ENCODE data around the gene CCDC127. TPM values are rescaled to one million over a fixed set of nuclear protein-coding genes. Genes with fewer than 3 reads are reported as not detected.

The CCDC127 gene
- total and polyA plus RNA-seq, 2 of the 4 experiments (the other 2 are of a cell fraction): 3.2 to 3.9 TPM

GRCh38 chr5:230711-231110 lies 12.8 kb upstream of the CCDC127 start:
- BruUV-seq (replicated peaks): no TSS peak

More at GRCh38 chr5:230711-231110, 12.8 kb upstream of the CCDC127 start:
- no peak overlapping the region for H4K8ac ChIP-seq (ENCODE audit: low read depth in 2 of 2, low read length in 2 of 2)
- peaks cover 62% of the 10 kb centered on the region for H3K36me3 ChIP-seq (ENCODE audit: control insufficient read depth, insufficient read depth, low read length)
- H3K56ac ChIP-seq (ENCODE audit: extremely low read depth, insufficient read depth, low read length): no peak overlapping the region
- no peaks in the 10 kb centered on the region for H3K9me3 ChIP-seq (ENCODE audit: control insufficient read depth, insufficient read depth, low read length)
- H2BK15ac ChIP-seq (ENCODE audit: low read depth, low read length): no peak overlapping the region
- no peak overlapping the region for H2BK20ac ChIP-seq (ENCODE audit: low read depth, low read length)
- DNase-seq (no peak), ATAC-seq (ENCODE audit: low read depth) (no peak)
- H3K27me3 ChIP-seq (ENCODE audit: control insufficient read depth, insufficient read depth, low read length): no peaks in the 10 kb centered on the region
- H3K9me1 ChIP-seq (ENCODE audit: insufficient read depth, low read length): no peaks in the 10 kb centered on the region; the same call in 1 of the 2 replicates
- H3K79me1 ChIP-seq (ENCODE audit: low read depth in 1 of 2, low read length in 2 of 2): peaks cover 18 to 21% of the 10 kb centered on the region in 2 experiments
- no peak overlapping the region for H3K27ac ChIP-seq (ENCODE audit: insufficient read depth, low read length)
- H3K4me1 ChIP-seq (ENCODE audit: control insufficient read depth, insufficient read depth, low read length): no peaks in the 10 kb centered on the region
- no peak overlapping the region for H3K4ac ChIP-seq (ENCODE audit: low read depth, low read length)
- H2BK120ac ChIP-seq (ENCODE audit: low read depth, low read length): no peak overlapping the region
- H3K4me2 ChIP-seq (ENCODE audit: low read depth, low read length): no peak overlapping the region
- intact Hi-C loops (cut with micrococcal nuclease): no loop called here
- no peak overlapping the region for H3K23ac ChIP-seq (ENCODE audit: low read depth, low read length)
- H2BK5ac ChIP-seq (ENCODE audit: low read depth, low read length, poor library complexity, severe bottlenecking): no peak overlapping the region
- H3K9ac ChIP-seq (ENCODE audit: low read depth, low read length): no peak overlapping the region
- TF ChIP-seq NFE2L2 (IDR thresholded peaks at IDR 0.05; ENCODE audit: low read depth, low read length): no peak
- TF ChIP-seq FOS (IDR thresholded peaks at IDR 0.05; ENCODE audit: low read depth, low read length): no peak
- TF ChIP-seq POLR2A (IDR thresholded peaks at IDR 0.05; ENCODE audit: low read depth, low read length): no peak
- no peak overlapping the region for H2AFZ ChIP-seq (replicated peaks; ENCODE audit: low read length, poor library complexity)
- ChIA-PET POLR2A (ENCODE audit: unreplicated experiment) (no interaction called here), CTCF (no interaction called here)
- no CpG with 5 or more reads among the region's 14 CpGs for WGBS, 2 experiments (ENCODE audit: extremely low coverage in 2 of 2, insufficient read length in 1 of 2)
- H3K14ac ChIP-seq (replicated peaks; ENCODE audit: low read depth, low read length): no peak overlapping the region
- no peak overlapping the region for H2AK5ac ChIP-seq (ENCODE audit: low read depth, low read length)
- H3K4me3 ChIP-seq (ENCODE audit: insufficient read depth, low read depth, low read length): no peak overlapping the region
- H3K18ac ChIP-seq (ENCODE audit: low read depth, low read length): no peak overlapping the region
- in situ Hi-C loops (cut with MboI; ENCODE audit: low sequenced_read_pairs): loop anchor here (10.0 kb wide), 1 partner anchor 1364 kb away; no protein-coding TSS in a partner anchor
- H2AK9ac ChIP-seq (replicated peaks; ENCODE audit: low read depth, low read length, poor library complexity): no peak overlapping the region
- H4K91ac ChIP-seq (ENCODE audit: insufficient read depth, low read depth, low read length): no peak overlapping the region
- H4K5ac ChIP-seq (ENCODE audit: low read depth, low read length): no peak overlapping the region
- dilution Hi-C loops (cut with HindIII; ENCODE audit: low sequenced_read_pairs, unreplicated experiment): no loop called here
- H4K20me1 ChIP-seq (ENCODE audit: insufficient read depth, low read length): no peaks in the 10 kb centered on the region
